HG03025 (cell line): ENCODE results near the gene PLG.
A peak's percentile ranks its signal among the peaks of the same experiment; 100 is the strongest.
"Not testable (repeated sequence)": the region's sequence is repeated elsewhere in the genome, so short reads cannot be mapped to it uniquely, and the experiment has no call there.

Experiments used
- ATAC-seq: cut with Tn5 transposase; IDR thresholded peaks from one replicate; pipeline ENCODE4 v1.9.1; 2021; ENCODE audit warnings: mild to moderate bottlenecking, moderate library complexity; ENCODE audit not compliant: unreplicated experiment, low FRiP score

Gene PLG

GRCh38 chr6:160768101-160768500, 66.1 kb downstream of the PLG start:
- ATAC-seq = no peak

- ATAC-seq = no peak
Measured at GRCh38 chr6:160774399-160774798, 72.4 kb downstream of the PLG start.

DNA sequence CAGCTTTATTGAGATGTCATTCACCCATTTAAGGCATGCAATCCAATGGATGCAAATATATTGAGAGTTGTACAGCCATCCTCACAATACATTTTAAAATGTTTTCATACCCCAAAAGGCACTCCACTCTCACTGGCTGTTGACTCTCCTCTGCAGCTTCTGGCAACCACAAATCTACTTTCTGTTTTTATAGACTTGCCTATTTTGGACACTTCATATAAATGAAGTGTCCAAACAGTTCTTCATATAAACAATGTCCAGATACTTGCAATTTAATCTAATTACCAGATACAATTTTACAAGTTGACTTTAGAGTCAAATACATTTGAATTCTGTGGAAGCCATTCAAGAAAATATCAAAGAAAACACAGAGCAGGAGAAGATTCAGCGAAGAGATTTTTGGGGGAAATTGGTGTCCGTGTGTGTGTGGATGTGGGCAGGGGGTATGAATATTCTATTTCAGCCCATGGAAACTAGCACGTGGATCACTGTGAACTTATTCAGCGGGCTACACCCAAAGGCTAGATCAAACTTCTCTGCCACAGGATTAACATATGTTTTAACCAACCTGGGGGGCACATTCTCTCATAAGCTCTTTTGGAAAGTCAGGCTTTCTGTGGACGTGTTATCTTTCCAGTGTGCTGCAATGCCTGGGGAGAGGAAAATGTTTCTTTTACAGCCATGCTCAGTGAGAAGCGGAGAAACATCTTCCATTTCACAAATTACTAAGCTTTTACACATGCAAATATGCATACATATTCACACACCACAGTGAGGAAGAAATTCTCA, 73.9 kb downstream of the PLG start:
- peak; percentile 79 for ATAC-seq

DNA sequence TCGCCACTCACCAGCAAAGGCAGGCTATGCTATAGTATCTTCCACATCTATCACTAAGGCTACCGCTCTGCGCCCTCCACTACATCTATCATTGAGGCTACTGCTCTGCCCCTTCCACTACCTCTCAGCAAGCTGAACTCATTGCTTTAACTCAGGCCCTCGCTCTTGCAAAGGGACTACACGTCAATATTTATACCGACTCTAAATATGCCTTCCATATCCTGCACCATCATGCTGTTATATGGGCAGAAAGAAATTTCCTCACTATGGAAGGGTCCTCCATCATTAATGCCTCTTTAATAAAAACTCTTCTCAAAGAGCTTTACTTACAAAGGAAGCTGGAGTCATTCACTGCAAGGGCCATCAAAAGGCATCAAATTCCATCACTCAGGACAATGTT, 77.1 kb downstream of the PLG start:
- not testable (repeated sequence) for ATAC-seq

DNA sequence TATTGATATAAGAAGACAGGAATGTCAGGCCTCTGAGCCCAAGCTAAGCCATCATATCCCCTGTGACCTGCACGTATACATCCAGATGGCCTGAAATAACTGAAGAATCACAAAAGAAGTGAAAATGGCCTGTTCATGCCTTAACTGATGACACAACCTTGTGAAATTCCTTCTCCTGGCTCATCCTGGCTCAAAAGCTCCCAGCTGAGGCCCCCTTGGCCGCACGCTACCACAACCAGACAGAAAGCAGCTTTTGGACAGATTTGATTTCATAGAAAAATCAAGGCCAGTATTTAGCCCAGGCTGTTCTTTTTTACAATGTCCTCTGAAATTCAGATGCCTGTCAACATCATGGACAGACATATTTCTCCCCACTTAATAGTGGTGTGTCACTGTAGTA, 78.6 kb downstream of the PLG start:
- ATAC-seq = not testable (repeated sequence)

DNA sequence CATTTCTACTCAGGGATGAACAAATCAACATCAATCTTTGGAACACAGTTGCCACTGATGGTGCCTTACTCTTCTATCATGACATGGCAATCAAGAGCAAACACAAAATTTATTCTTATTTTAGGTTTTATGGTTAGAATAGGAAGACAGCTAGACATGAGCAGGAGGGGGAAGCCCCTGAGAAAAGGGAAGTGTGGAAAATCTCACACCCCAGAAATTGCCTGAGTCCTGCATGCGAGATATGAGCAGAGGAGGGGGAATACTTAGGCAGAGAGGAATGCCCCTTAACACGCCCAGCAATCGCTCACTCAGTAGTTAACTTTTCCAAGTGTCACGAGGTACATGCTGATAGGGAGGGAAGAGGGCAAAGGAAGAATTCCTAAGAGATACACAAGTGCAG, 79.3 kb downstream of the PLG start:
- no peak for ATAC-seq

- ATAC-seq = no peak
Measured at GRCh38 chr6:160782228-160782627, 80.2 kb downstream of the PLG start.

DNA sequence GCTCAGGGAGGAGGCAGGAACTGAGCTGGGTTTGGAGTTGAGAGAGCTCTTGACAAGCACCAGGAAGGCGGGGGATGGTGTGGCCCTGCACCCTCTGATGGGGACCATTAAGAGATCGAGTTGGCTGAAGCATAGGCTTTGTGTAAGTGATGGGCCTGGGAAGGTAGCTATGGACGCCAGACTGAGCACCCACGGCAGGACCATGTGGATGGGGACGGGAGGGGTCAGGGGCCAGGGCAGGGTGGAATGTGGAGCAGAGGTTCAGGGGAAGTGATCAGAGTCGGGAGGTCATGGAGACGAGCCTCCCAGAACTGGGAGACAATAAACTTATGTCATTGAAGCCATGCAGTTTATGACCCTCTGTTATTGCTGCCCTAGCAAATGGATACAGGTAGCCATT, 81.7 kb downstream of the PLG start:
- ATAC-seq = no peak

DNA sequence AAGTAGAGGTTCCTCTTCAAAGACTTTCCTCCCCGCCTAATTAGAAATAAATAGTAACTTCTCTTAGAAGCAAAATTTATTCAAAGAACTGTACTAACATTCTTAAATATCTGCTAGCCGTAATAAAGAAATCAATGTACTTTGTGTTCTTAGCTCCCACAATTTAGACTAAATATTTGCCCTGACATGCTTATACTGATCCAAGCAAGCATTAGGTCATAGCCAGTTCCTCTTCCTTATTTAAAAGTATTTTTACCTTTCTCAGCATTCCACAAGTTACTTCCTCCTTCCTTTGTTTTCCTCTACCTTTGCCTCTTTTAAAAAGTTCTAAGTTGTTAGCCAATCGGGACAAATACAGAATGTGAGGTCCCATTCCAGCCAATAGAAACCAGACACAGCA, 86.1 kb downstream of the PLG start:
- ATAC-seq = not testable (repeated sequence)

DNA sequence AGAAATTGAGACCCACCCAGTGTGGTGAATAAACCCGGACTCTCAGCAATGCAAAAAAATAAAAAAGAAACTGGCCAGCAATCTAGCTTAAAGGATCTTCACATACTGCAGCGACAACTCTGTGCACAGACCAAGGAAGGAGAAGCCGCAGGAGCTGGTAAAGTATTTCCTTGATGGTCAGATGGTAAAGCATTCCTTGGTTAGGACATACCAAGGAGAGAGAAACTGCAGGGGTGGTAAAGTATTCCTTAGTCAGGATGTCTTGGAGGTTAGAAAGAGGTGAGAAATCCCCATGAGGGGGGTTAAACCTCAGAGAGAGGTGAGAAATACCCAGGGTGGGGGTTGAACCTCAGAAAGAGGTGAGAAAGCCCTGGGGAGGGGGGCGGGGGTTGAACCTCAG, 86.8 kb downstream of the PLG start:
- no peak for ATAC-seq

DNA sequence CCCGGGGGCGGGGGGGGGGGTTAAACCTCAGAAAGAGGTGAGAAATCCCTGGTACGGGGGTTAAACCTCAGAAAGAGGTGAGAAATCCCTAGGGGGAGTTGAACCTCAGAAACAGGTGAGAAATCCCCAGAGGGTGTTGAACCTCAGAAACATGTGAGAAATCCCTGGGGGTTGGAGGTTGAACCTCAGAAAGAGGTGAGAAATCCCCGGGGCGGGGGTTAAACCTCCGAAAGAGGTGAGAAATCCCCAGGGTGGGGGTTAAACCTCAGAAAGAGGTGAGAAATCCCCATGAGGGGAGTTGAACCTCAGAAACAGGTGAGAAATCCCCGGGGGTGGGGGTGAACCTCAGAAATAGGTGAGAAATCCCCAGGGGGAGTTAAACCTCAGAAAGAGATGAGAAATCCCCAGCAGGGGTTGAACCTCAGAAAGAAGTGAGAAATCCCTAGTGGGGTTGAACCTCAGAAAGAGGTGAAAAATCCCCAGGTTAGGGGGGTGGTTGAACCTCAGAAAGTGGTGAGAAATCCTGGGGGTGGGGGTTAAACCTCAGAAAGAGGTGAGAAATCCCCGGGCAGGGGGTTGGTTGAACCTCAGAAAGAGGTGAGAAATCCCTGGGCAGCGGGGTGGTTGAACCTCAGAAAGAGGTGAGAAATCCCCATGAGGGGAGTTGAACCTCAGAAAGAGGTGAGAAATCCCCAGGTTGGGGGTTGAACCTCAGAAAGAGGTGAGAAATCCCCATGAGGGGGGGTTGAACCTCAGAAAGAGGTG, 87.4 kb downstream of the PLG start:
- no peak for ATAC-seq

DNA sequence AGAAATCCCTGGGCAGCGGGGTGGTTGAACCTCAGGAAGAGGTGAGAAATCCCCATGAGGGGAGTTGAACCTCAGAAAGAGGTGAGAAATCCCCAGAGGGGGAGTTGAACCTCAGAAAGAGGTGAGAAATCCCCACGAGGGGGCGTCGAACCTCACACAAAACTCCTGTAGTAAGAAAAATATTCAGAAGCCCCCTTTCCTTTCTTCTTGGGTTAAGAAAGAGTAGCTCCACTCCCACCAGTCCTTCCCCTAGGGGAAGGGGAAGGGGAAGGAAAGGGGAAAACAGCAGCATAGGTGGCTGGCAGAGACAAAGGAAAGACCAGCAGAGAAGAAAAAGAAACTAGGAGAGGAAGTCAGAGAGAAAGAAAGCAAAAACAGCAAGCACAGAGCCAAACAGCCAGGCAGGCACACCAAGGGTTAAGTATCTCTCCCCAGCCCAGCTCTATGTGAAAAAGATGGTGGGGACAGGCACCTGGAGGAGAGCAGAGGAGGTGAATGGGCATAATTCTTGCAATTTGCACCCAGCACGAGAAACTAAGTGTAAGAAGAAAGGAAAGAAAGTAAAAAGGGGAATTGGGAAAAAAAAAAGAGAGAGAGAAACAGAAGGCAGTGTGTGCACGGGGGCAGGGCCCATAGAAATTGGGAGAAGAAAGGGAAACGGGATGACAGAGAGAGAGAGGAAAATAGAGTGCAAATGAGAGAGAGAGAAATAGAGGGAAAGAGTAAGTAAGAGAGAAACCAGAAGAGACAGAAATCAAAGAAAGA, 88.2 kb downstream of the PLG start:
- no peak for ATAC-seq

DNA sequence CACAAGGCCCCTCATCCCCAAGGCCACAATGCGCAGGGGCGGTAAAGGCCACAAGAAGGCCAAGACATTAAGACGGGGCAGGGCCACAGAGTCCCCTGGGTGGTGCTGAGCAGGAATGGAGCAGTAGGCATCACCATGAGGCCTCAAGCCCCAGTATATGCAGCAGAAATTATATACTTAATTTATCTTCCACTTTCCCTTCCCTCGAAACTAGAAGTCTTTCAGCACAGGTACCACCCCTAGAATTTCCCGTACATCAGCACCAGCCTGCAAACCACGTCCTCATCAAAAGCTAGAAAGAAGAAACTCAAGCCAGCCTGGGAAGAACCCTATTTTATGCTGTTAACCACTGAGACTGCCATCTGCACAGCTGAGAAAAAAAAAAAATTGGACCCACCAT, 89.4 kb downstream of the PLG start:
- ATAC-seq = peak; percentile 67

DNA sequence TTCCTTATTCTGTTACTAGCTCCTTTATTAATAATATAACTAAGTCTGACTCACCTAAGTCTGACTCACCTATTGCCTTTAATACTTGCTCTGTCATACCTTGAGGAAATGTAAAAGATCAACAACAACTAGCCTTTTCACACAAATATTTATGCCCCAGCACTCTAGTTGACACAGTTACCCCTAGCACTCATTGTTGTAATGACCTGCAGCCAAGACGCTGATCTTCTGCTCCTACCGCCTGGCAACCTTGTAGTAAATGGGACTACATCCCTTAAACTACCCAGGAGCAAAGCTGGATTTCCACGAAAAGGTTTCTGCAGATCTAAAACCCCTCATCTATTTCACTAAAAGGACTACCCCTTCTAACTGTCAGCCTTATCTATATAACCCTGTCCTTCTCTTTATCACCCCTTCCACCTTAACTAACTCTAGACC, 90.0 kb downstream of the PLG start:
- ATAC-seq = no peak

GRCh38 chr6:160792708-160793107, 90.7 kb downstream of the PLG start:
- no peak for ATAC-seq

DNA sequence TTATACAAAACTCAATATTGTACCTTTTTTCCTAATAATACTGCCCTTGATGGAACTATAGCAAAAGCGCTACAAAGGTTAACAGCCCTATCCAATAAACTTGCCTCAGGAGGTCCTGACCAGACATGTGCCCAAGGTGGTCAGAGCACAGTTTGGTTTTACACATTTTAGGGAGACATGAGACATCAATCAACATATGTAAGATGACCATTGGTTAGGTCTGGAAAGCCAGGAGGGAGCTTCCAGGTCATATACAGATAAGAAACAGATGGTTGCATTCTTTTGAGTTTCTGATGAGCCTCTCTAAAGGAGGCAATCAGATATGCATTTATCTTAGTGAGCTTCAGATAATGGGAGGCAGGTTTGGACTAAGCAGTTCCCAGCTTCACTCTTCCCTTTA, 91.6 kb downstream of the PLG start:
- ATAC-seq = no peak

DNA sequence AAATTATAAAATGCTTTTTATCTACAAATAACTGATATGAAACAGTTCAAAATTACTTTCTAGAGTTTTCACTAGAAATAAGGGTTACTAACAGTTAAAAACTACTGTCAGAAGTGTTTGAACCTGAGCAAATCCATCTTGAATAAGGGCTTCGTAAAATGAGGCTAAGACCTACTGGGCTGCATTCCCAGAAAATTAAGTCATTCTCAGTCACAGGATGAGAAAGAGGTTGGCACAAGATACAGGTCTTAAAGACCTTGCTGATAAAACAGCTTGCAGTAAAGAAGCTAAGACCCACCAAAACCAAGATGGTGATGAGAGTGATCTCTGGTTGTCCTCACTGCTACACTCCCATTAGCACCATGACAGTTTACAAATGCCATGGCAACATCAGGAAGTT, 93.7 kb downstream of the PLG start:
- ATAC-seq = no peak

- no peak for ATAC-seq
Measured at GRCh38 chr6:160798625-160799024, 96.6 kb downstream of the PLG start.

GRCh38 chr6:160799801-160800506, 97.9 kb downstream of the PLG start:
- no peak for ATAC-seq

DNA sequence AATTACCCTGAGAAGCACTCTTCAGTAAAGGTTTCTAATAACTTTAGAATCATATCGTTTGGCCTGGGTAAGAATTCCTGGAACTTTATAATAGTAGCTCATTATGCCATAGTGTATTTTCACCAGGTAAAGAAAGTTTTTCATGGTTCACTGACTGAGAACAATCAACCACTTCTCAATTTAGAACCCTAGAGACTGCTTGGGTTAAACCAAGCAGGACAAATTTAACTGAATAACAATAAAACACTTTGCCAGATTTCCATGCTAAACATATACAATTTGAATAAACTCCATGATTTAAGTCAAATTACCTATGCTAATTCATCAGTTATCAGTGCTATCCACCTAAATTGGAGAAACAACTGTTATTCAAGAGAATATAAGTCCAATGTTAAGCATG, 99.4 kb downstream of the PLG start:
- no peak for ATAC-seq

GRCh38 chr6:160802049-160802448, 100.0 kb downstream of the PLG start:
- not testable (repeated sequence) for ATAC-seq
